HCEC 1CT (cell line): ENCODE measurements around the gene SGTA.

Experiments used
- DNase-seq: peaks from one replicate; pipeline ENCODE4 v3.0.0-alpha.2; 2017

Gene SGTA

DNA sequence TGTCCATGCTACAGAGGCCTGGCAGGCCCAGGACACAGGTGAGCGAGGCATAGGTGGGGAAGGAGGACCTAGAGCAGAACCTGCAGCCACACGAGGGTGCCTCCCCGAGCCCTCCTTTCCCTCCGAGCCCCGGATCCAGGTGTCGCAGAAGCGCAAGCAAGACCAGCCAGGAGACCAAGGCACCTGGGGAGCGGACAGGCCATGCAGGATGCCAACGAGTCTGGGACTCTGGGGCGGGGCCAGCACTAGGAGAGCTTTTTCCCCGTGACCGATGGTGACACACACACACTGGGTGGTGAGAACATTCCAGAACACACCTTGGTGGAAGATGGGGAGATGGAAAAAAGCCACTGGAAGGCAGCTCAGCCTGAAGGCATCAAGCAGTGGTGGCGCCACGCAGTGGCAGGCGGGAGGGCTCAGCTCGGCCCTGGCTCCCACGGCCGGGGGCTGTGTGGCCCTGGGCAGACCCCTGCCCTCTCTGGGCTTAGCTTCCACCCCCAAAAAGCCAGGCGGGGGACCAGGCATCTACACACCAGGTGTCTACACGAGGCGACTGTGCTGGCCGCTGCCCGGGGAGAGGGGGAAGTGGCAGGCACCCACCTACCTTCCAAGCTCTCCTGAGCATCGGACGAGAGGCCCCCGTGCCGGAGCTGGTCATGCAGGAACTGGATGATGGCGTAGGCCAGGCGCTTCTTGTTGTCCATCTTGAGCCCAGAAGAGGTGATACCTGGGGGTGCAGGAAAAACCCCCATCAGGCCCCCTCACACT, 14.5 kb downstream of the SGTA start:
- no peak for DNase-seq

DNA sequence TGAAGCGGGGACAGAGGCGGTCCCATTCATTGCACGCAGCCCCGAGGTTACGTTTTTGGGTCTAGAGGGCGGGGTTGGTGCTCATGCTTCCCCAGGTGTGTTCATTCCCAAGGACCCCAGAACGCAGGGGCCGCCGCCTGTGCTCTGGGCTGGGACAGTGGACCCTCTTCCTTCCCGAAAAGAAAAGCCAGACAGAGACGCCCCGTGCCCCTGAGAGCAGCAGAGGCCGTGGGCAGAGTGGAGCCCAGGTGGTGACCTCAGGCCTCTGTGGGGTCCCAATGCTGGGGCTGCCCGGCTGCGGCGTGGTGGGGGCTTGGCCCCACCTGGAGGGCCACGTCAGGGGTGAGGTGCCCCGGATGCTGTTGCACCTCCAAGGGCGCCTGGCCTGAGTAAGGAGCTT, 15.4 kb downstream of the SGTA start:
- no peak for DNase-seq

DNA sequence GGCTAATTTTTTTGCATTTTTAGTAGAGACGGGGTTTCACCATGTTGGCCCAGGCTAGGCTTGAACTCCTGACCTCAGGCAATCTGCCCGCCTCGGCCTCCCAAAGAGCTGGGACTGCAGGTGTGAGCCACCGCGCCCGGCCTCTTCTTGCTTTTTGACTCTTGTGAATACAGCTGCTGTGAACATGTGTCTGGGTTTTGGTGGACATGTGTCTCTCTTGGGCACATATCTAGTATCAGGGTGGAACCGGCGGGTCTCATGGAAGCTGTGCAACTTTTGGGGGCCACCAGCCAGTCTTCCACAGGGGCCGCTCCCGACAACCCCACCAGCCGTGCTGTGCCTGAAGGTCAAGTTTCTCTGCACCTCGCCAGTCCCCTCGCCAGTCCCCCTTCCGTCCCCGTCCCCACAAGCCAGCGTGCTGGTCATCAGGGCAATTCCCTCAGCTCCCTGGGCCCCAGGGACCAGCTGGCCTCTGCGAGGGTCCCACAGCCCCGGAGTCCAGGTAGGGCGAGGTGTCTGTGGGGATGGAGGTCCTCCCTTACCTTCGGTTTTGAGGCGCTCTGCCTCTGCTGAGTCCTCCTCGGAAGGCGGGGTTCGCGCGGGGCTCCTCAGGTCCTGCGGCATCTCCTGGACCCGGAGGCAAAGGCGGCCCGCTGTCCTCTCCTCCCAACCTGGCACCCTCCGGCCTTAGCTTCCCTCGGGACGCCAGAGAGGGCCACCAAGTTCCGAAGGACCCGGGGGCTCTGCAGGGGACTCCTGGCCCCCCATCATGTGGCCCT, 16.3 kb downstream of the SGTA start:
- no peak for DNase-seq

DNA sequence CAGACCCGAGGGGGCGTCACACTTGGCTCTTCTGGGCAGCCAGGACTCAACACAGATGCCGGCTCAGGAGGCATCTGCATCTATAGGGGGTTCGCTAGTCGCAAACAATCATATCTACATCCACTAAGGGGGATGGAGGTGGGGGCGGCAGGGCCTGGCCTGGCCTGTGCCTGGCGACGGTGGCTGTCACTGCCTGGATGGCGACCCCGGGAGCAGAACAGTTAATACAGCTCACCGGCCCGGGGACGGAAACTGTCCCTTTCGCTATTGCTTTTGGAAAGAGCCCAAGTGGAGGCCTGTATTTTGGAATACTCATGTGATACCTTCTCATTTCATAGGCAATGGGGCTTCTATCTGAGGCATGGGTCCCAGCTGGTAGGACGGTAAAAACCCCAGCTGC, 17.7 kb downstream of the SGTA start:
- no peak for DNase-seq

DNA sequence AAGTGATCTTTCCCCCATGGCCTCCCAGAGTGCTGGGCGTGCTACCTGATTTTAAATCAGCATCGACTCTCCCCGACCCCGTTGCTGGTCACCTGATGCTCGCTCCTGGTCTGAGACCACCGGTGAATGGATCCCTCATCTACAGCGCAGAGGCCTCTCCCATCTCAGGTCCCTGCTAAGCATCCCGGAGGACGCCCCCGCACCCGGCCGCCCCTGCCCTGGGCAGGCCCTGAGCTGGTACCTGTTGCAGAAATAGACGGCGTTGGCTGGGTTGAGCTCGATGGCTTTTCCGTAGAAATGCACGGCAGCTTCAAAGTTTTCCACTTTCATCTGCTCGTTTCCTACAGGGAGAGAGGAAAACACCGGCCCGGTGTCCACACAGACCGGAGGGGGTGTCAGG, 18.1 kb downstream of the SGTA start:
- DNase-seq, result no peak

DNA sequence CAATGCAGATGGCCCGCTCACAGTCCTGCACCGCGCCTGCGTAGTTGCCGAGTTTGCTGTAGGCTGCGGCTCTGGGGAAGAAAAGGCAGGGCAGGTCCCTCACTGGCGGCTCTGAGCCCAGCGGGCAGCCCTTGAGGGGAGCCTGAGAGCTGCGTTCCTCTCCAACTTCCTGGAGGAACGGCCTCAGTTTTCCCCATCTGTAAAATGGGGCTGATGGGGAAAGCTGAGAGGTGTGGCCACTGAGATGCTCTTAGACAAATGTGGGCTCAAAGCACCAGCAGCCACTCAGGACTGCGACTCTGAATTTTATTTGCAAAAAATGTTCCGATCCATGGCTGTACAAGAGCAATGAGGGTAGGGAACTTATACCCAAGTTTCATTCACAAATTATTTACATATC, 19.4 kb downstream of the SGTA start:
- no peak for DNase-seq

DNA sequence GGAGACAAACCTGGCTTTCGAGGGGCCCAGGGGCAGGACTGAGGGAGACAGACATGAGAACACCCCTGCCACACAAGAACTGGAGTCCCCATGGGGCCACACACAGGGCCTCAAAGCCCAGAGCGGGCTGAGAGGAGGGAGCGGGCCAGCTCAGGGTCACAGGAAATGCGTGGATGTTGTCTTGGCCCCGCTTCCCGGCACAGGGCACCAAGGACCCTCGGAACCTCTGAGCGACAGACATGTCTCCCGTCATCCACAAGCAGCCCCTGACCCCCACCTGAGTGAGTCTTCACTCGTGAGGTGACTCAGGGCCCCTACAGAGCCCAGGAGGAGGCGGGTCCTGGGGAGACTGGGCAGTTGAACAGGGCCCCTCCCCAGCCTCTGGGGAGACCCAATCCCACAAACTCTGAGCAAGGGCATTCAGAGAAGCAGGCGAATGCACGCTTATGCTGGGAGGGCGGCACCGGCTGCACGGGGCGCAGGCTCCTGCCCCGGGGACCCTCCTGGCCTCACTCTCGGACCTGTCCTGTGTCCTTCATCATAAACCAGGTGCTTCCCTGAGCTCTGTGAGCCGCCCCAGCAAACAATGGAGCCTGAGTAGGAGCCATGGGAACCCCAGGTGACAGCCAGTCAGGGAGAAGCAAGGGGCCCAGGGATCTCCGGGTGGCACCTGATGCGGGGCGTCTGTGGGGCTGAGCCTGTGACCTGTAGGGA, 20.1 kb downstream of the SGTA start:
- DNase-seq, result no peak

DNA sequence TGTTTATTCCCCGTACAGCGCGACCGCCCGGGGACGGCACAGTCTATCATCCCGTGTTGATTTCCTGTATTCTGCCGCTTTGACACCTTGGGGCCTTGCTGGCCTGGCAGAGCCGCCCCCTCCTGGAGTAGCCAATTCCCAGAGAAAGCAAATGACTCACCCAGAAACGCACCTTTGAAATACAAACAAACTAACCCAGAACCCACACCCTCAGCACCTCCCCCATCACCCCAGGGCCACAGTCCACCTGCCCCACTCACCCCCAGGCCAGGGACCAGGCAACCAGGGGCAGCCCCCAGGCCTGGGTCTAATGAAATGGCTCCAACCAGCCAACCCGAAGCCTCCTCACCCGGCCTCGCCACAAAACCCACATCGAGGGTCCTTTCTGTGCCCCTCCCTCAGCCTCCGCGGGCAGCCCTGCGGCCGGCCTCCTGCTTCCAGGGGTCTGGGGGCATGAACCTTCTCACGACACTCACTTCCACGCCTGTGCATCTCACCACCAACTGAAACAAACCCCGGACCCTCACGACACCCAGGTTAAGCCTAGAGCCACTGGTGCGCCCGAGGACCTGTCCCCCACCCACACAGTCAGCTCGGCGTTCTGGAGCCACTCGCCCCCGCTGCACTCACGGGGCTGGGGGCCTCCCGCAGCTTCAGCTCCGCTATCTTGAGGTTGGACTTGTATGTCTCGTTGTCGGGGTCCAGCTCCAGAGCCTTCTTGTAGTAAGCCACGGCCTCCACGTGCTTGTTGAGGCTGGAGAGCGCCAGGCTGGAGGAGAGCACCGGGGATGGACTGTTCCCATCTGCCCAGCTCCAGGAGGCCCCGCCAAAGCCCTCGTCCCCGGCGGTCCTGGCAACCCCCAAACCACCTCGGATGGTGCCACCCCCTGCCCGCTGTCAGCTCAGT, 20.9 kb downstream of the SGTA start:
- DNase-seq, result no peak

DNA sequence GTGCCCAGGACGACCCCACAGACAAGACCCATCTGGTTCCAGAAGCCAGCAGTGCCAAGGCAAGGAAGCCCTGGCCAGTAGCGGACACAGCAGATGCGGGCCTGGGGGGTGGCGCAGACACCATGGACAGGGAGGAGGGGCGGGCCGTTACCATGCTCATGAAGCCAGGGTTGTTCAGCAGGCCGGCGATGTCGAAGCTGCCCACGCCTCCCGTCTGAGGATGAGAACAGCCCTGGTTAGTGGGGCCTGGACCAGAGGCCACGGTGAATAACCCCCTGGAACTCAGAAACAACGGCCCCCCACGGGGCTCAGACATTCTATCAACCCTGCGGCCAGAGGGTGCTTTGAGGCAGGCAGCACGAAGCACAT, 21.8 kb downstream of the SGTA start:
- no peak for DNase-seq

DNA sequence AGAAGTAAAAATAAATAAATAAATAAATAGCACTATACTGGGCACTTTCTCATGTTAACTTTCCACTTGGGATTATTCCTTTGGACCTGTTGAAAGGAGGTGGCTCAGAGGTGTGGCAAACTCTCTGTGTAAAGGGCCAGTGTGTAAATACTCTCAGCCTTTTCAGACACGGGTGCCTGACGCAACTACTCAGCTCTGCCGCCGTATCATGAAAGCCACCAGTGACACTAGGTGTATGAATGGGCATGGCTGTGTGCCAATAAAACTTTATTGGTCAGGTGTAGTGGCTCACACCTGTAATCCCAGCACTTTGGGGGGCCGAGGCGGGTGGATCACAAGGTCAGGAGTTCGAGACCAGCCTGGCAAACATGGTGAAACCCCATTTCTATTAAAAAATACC, 23.1 kb downstream of the SGTA start:
- no peak for DNase-seq

DNA sequence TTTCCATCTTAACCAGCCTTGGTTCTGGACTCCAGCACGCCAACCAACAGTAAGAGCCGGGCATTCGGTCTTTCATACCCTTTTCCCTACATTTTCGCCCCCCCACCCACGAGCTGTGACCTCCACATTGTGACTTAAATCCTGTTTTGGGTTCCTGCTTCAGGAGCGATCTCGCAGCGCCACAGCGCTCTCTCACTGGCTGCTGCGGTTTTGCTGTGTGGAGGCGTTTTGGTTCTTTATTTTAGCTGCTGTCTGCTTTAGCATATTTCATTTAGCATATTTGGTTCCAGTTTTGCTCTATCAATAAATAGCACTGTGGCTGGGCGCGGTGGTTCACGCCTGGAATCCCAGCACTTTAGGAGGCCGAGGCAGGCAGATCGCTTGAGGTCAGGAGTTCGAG, 23.7 kb downstream of the SGTA start:
- no peak for DNase-seq

DNA sequence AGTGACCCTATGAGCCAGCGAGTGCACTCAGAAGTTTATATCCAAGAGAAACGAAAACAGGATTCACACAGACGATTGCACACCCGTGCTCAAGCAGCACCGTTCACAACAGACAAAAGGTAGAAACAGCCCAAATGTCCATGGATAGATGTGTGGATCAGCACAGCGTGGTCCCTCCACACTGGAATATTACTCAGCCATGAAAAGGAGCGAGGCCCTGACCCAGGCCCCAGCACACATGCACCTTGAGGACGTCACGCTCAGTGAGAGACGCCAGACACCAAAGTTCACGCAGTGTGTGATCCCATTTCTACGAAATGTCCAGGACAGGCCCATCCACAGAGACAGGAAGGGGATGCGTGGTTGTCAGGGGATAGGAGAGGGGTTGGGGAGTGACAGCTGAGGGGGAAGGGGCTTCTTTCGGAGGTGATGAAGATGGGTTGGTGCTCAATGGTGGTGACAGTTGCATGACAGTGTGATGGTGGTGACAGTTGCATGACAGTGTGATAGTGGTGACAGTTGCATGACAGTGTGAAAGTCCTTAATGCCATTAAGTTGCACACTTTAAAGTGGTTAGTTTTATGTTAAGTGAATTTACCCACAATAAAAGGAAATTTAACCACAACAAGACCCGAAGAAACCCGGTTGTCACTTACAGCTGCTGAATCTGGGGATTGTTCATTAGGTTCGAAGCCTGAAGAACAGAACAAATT, 24.3 kb downstream of the SGTA start:
- no peak for DNase-seq

DNA sequence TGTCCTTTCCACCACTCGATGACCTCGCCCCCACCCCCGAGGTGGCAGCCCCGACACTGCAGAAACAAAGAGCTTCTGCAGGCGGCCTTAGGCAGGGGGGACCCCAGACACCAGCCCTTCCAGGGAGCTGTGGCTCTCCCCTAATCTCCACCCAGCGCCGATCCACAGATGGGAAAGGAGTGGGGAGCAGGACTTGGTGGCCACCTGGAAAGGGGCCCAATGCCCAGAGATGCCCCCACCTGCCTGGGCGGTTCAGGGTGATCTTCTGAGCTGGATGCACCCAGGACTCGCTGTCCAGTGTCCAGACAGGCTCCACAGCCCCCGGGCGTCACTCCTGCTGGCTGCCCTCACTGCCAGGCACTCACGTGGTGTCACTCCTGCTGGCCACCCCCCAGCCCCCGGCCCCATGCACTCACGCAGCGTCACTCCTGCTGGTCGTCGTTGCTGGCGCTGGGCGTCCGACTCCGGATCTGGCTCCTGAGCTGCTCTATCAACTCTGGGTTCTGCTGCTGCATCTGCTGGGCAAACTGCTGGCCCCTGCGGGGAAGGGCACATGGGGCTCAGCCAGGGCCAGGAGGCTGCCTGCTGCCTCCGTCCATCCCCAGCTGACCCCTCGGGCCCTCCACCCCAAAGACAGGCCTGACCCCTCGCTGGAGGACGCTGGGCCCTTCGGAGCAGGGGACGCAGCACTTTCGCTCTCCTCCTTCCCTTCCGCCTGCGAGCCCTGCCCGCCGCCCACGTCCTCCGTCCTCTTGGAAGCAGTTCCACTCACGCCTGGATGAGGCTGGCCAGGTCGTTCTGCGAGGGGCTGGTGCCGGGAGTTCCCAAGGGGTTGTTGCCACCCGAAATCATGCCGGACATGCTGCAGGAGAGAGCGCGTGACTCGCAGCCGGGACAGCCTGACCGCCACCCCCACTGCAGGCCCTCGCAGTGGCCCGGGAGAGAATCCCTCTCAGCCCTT, 25.9 kb downstream of the SGTA start:
- DNase-seq, result no peak

DNA sequence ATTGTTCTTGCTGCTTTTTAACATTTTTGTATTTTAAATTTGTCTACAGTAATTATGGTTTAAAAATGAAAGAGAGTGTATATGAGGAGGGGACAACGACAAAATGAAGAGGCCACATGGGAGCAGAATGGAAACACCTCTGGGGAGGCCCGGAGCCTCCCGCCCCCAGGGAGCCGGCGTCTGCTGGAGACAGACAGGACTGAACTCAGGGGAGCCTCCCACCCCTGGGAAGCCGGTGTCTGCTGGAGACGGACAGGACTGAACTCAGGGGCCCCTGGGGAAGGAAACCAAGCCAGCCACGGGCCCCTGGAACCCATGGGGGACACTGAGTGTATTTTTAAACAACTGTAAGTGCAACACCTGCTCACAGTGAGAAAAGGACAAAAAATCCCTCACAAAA, 26.6 kb downstream of the SGTA start:
- DNase-seq, result no peak

DNA sequence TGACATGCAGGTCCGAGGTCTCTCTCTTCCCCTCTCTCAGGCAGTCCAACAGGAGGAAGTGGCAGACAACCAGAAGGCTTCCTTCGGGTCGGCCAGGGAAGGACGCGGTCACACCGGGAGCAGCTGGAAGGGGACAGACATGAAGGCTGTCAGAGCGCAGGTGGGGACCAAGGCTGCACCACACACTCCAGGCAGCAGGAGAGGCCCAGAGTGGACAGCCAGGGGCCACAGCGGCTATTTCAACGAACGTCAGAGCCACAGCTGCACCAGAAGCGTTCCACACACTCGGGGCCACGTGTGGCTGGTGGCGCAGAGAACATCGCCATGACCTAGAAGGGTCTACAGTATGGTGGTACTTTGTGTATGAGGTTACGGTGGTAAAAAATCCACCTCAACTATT, 27.3 kb downstream of the SGTA start:
- DNase-seq, result no peak

DNA sequence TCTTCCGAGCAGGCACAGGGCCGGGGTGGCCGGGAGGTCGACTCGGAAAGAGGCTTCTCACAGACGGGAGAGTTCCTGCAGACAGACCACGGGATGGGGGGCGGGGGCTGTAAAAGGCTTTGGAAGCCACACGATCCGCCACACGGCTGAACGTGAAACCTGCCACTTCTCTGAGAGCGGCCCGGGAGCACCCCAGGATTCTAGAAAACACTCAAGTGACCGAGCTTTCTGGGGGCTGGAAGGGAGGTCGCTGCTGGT, 27.7 kb downstream of the SGTA start:
- DNase-seq, result no peak

DNA sequence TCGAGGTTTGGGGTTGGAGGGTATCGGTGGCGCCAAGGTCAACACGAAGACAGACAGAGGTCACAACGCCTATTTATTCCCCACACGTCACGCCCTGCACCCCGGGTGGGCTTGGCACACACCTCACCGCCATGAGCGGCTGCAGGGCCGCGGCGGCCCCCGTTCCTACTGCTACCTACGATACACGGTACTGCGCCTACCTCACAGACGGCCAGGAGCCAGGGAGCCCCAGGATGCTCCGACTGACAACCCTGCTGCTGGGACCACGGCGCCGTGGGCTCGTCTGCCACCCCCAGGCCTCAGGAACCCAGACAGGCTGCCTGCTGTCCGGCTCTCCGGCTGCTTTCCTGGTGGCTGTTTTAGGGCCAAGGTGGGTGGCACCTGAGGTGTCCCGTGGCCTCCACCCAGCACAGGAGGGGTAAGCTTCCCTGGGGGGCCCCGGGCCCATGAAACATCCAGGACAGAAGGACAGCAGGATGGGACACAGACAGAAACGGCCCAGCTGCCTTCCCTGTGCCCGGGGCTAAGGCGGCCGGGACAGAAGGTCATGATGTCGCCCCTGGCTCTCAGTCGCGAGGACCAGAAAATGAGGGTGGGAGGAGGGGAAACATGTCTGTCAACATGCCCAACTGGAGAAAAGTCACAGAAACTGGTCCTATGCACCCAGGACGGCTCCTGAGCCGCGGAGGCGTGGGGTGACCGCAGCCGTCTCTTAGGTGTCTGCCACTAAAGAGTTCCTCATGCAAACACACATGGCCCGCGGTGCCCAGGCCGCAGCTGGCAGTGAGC, 28.2 kb downstream of the SGTA start:
- DNase-seq, result no peak

DNA sequence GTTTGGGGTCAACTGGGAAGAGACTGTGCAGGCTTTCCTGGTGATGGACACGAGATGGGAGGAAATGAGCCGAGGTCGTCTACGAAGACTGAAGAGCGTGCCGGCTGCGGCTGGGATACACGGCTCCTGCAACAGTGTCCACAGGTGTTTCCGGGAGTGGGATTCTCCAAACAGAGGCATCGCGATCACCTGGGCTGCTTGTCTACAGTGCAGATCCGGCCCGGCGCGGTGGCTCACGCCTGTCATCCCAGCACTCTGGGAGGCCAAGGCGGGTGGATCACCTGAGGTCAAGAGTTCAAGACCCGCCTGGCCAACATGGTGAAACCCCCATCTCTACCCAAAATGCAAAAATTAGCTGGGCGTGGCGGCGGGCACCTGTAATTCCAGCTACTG, 31.6 kb downstream of the SGTA start:
- DNase-seq, result no peak

DNA sequence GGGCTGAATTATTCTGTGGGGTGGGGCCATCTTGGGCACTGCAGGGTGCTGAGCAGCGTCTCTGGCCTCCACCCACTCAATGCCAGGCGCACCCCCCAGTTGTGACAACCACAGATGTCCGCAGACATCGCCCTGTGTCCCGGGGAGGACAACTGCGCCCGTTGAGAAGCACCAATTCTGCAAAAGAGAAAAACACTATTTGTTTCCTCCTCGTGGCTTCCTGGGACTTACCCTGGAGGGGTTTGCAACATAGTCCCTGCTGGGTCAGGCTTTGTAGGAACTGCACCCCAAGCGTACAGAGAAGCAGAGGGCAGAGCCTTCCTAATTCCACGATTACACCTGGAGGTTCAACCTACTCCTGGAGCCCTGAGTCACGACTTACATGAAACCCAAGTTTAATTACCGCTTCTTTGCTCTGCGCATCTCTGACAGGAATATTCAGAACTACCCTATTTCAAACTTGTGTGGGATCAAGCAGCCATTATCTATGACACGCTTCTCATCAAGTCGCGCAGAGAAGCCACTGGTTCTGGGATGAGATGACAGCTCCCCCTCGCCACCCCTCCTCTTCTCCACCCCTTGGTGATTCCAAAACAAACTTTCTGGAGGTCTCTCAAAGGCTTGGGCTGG, 32.1 kb downstream of the SGTA start:
- DNase-seq, result no peak

DNA sequence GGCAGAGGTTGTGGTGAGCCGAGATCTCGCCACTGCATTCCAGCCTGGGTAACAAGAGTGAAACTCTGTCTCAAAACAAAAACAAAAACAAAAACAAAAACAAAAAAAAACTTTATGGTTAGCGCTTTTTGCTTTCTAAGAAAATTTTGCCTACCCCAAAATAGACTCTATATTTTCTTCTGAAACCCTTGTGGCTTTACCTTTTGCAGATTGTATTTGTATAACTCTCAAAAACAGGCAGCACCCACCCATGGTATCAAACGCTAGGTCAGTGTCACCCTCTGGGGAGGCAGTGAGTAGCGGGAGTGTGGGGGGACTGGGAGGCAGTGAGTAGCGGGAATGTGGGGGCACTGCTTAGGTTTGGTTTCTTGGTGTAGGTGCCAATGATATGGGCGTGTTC, 35.7 kb downstream of the SGTA start:
- no peak for DNase-seq
